NK-92 (cell line): ENCODE data around the gene P3H3.
A peak's percentile ranks its signal among the peaks of the same experiment; 100 is the strongest.

Experiments used
- DNase-seq: peaks from one replicate; lab custom pipeline; 2025; ENCODE audit not compliant: unreplicated experiment; lab: John Stamatoyannopoulos, UW

Gene P3H3

DNA sequence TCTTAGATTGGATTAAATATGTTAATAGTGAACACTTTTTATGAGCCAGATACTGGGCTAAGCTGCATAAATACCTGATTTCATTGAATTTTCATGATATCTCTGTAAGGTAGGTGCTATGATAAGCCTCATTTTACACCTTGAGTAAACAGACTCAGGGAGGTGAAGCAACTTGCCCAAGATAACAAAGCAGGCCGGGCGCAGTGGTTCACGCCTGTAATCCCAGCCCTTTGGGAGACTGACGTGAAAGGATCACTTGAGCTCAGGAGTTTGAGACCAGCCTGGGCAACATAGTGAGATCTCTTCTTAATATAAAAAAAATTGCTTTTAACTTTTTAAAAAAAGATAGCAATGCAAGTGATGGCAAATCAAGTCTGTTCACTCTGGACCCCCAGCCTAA lies 13.9 kb downstream of the P3H3 start:
- DNase-seq: no peak

- no peak for DNase-seq
Observed at GRCh38 chr12:6843118-6843902, 15.1 kb downstream of the P3H3 start.

DNA sequence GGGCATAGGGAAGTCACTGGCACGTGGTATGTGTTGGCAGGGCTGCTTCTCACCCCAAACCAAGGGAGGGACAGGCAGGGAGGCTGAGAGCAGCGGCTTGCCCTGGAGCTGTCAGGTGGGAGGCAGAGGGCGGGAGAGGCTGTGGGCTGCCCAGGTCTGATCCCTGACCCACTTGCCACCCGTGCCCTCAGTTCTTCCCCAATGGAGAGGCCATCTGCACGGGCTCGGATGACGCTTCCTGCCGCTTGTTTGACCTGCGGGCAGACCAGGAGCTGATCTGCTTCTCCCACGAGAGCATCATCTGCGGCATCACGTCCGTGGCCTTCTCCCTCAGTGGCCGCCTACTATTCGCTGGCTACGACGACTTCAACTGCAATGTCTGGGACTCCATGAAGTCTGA lies 17.2 kb downstream of the P3H3 start:
- no peak for DNase-seq

GRCh38 chr12:6846316-6846869 lies 18.2 kb downstream of the P3H3 start:
- DNase-seq: no peak

DNA sequence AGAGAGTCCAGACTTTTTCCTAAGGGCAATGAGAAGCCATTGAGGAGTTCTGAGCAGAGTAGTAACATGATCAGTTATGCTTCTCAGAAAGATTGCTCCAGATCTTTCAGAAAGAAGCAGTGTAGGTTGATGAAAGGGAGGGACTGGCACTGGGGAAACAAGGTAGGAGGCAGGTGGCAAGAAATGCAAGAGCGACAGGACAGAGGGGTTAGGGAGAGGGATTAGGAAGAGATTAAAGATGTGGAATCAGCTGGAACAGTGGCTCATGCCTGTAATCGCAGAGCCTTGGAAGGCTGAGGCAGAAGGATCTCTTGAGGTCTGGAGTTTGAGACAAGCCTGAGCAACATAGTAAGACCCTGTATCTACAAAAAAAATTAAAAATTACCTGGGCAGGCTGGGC lies 19.5 kb downstream of the P3H3 start:
- DNase-seq: no peak

GRCh38 chr12:6849427-6849826 lies 21.2 kb downstream of the P3H3 start:
- DNase-seq: no peak

- no peak for DNase-seq
Observed at GRCh38 chr12:6849976-6850560, 21.9 kb downstream of the P3H3 start.

- DNase-seq: no peak
Observed at GRCh38 chr12:6850796-6851152, 22.6 kb downstream of the P3H3 start.

- DNase-seq: peak; percentile 41
Observed at GRCh38 chr12:6851153-6851920, 23.1 kb downstream of the P3H3 start, which contains the start of gene CDCA3. Gene CDCA3, minus strand, starts transcription at chr12:6851286. Its CDS starts 334 bp downstream, at chr12:6850952.

DNA sequence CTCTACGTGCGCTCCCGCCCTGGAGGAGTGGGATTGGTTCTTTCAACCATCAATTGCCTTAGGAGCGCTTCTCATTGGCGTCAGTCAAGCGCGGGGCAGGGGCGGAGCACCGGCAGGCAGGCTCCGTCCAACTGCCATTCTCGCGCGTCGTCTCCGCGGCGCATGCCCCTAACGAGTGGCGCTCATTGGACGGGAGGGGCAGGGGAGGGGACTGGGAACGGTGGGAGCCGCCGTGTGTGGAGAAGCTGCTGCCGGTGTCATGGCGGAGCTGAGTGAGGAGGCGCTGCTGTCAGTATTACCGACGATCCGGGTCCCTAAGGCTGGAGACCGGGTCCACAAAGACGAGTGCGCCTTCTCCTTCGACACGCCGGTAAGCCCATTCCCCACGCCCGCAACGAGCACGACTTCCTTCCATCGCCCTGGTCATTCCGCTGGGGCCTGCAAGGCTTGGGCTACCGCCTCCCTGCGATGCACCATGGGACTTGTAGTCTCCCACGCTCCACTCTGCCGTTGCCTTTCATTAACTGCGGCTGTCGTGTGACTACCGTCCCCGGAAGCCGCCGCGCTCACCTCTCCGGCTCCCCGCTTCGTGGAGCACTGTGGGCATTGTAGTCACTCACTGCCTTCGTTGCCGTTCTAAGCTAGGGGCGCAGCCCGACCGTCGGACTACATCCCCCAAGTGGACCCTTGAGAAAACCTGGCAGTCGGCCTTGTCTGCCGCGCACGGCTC lies 23.9 kb downstream of the P3H3 start, which contains the start of gene USP5:
Gene USP5, plus strand, starts transcription at position 230 of the 730 bp plus-strand sequence. Its CDS starts 30 bp downstream, at position 260.
- peak; percentile 83 for DNase-seq

DNA sequence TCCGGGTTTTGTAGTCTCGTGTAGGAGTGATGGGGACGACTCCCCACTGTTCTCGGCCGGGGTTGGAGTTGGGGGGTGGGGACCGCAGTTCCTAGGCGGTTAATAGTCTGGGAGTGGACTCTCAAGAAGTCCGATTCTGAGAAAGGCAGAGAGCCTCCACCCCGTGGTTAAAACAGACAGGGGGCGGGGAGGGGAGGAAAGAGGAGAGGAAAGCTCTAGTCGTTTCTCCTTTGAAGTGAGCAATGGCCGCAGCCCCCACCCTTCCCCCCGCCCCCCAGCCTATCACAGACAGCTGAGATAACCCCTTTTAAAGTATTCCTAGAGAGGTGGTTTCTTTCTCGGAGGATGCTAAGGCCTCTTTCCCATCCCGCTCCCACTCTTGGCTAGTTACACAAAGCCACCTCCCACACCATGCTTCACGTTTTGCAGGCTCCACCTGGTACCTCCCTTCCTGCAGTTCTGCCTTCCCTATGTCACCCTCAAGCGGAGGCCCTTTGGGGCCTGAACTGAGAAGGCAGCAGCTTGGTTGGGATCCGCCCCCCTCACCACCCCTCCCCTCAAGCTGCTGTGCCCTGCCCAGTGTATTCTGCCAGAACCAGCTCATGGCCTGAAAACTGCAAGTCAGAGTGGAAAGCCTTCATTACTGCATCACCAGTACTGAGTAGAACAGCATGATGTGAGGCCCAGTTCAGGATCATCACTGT lies 24.6 kb downstream of the P3H3 start:
- DNase-seq: no peak

- DNase-seq: no peak
Observed at GRCh38 chr12:6853626-6854025, 25.4 kb downstream of the P3H3 start.

DNA sequence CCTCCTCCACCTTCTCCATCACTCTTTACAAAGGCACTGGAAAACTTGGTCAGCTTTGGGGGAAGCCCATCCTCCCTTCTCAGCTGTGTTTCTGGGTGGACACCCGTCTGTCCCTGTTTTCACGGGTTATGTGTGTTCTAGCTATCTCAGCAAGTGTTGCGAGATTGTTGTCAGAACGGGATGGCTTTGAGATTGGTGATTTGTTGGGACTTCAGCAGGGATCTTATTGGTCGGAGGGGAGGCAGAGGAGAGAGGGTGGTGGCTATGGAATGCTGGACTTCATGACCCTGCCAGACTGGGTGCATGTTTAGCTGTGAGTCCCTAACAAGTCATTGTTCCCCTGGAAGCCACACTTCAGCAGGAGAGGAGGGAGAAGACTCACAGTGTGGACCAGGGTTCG lies 25.8 kb downstream of the P3H3 start:
- DNase-seq: no peak

DNA sequence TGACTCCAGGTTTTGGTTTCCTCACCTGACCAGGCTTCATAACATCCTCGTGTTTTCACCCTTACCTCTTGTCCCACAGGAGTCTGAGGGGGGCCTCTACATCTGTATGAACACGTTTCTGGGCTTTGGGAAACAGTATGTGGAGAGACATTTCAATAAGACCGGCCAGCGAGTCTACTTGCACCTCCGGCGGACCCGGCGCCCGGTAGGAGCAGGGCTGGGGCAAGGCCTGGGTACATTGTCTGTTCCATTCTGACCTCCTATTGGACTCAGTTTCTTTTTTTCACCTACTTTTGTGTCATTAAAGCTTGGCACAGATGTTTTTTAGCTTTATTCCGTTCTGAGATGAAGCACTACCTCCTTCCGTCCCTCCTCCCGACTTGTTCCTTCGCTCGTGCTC lies 27.1 kb downstream of the P3H3 start:
- DNase-seq: no peak

DNA sequence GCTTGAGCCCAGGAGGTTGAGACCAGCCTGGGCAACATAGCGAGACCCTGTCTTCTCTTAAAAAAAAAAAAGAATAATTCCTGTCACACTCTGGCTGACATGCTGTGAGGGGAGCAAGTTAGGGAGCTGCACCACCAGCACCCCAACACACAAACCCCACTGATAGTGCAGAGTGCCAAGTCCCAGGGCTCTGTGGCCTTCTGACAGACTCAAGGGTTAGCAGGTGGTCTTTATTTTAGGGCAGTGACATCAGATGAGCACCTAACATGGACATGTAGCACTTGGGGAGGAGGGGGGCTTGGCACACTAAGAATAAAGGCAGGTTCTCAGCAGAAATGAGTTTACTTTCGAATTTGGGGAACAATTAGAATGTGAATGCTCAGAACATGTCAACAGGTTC lies 30.6 kb downstream of the P3H3 start:
- DNase-seq: no peak

- DNase-seq: no peak
Observed at GRCh38 chr12:6860116-6860515, 31.9 kb downstream of the P3H3 start.

DNA sequence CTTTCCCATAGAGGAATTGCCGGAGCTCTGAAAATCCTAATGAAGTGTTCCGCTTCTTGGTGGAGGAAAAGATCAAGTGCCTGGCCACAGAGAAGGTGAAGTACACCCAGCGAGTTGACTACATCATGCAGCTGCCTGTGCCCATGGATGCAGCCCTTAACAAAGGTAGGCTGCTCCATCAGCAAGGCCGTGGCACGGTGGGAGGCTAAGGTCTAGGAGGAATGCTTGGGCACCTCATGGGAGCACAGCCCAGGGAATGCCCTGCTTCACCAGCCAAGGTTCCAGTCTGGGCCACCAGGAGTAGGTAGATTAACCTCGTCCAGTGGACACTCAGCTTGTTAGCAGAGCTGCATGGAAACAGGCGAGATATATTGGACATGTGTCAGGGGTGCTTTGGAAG lies 32.7 kb downstream of the P3H3 start:
- no peak for DNase-seq

- no peak for DNase-seq
Observed at GRCh38 chr12:6861391-6861790, 33.2 kb downstream of the P3H3 start.

GRCh38 chr12:6863033-6863432 lies 34.8 kb downstream of the P3H3 start:
- DNase-seq: no peak

GRCh38 chr12:6863586-6864321 lies 35.5 kb downstream of the P3H3 start:
- DNase-seq: no peak
